Vagina (tissue), 2 donors: ENCODE results near the gene DENND1C.

Source experiments
- POLR2A ChIP-seq, 2 donors: fragments of 450-650 bp; IDR thresholded peaks; one replicate each; pipeline ENCODE4 v1.6.1; 2017; ENCODE audit warnings: antibody characterized with exemption in 2 of 2, mild to moderate bottlenecking in 2 of 2, moderate library complexity in 2 of 2
- POLR2AphosphoS5 ChIP-seq, 2 donors: sonication (generic); formaldehyde crosslinking; IDR thresholded peaks; one replicate each; pipeline ENCODE4 v1.9.0; 2017; ENCODE audit warnings: antibody characterized with exemption in 2 of 2, mild to moderate bottlenecking in 2 of 2, low read depth in 1 of 2; ENCODE audit not compliant: insufficient read depth in 1 of 2

DNA sequence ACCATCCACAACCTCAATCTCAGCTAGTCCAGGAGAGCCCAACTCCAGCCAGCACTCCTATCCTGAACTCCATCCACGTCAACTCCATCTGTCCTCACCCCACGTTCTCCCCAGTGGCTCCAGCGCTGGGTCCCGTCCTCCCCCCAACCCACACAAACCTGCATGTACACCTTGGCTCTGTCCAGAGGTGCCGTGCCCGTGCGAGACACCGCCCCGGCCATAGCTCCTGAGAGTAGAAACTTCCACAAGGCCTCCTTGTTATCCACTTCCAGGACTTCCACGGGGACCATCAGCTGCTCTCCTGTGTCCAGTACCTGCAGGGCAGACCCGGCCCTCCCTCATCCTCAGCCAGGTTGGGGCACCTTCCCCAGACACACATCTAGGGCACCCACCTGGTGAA, 49.7 kb downstream of the DENND1C start:
- no peak for TF ChIP-seq POLR2A (IDR thresholded peaks at IDR 0.05)
- TF ChIP-seq POLR2AphosphoS5 (IDR thresholded peaks at IDR 0.05; ENCODE audit: insufficient read depth in 1 of 2, low read depth in 1 of 2) = no peak
